Fibroblast of lung (primary cell): ENCODE data around the gene PXMP4.
A peak's percentile ranks its signal among the peaks of the same experiment; 100 is the strongest.

Experiments
- CTCF ChIP-seq, 2 donors: IDR thresholded peaks in 1 of 2; conservative IDR thresholded peaks in 1 of 2; 1 replicate in 1 of 2; 2 replicates in 1 of 2; pipeline ENCODE4 v1.5.1; 2011 to 2012; ENCODE audit warnings: low read length in 2 of 2, control low read depth in 1 of 2, inconsistent platforms in 1 of 2, low read depth in 1 of 2, mild to moderate bottlenecking in 1 of 2
- EZH2 ChIP-seq: IDR thresholded peaks from 2 replicates; pipeline ENCODE4 v1.5.1; 2012; ENCODE audit warnings: low read length, control low read depth, mild to moderate bottlenecking; ENCODE audit errors: missing control alignments

GRCh38 chr20:33731693-33732165 lies 11.6 kb upstream of the PXMP4 start, which contains the start of gene ZNF341:
- TF ChIP-seq CTCF (conservative IDR thresholded peaks at IDR 0.05 in 1 of 2, IDR thresholded peaks at IDR 0.05 in 1 of 2; ENCODE audit: low read depth in 1 of 2, low read length in 2 of 2) (peak; percentile 59 to 66), EZH2 (no peak)
